Epidermal melanocyte (primary cell): Measurements from ENCODE around the gene LTB4R.

Experiments
- DNase-seq: peaks from one replicate; pipeline ENCODE4 v3.0.0; 2011; ENCODE audit warnings: low spot score; ENCODE audit not compliant: insufficient read length

LTB4R gene

DNA sequence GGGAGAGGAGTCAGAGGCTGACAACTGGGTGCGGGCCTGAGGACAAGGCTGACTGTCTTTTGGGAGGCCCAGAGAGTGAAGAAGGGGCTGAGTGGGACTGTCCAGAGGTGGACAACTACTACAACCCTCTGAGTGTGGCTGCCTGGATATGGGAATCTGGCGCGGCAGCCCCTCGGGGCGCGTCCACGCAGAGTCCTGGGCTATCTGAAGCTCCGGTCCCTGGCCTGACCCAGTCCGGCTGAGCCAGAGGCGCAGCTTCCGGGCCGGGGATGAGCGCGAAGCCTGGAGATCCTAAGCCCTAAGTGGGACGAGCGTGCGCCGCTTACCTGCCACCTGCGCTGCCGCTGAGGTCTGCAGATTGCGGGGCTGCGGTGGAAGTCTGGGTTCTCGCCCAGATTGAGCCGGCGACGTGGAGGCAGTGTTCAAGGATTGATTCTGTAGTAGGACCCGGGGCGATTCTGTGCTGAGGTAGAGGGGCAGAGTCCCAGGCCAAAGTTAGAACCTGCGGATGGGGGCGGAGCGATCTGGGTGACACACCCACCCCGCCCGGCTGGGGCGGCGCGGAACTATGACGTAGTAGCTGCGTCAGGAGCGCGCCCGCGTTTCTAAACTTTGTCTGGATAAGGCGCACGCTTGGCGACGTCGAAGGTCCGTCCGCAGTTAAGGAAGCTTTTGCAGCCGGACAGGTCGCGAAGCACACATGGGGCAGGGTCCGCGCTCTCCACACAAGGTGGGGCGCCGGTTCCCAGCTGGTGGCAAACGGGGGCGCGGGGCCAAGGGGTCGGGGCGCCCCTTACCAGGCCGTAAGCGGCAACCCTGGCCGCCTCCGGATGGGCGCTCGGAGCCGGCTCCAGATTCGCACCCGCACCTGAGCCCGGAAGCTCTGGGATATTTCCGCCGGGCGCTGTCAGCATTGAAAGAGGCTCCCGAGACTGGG lies 11.8 kb upstream of the LTB4R start, which contains the start of the genes DHRS1 and NOP9:
DHRS1 (minus strand) TSS at position 526 of the 937 bp plus-strand sequence. CDS start 674 bp downstream, outside the sequence.
NOP9 (plus strand) TSS at position 596 of the 937 bp plus-strand sequence; CDS start at position 701, 105 bp downstream.
- DNase-seq = peak; percentile 88

DNA sequence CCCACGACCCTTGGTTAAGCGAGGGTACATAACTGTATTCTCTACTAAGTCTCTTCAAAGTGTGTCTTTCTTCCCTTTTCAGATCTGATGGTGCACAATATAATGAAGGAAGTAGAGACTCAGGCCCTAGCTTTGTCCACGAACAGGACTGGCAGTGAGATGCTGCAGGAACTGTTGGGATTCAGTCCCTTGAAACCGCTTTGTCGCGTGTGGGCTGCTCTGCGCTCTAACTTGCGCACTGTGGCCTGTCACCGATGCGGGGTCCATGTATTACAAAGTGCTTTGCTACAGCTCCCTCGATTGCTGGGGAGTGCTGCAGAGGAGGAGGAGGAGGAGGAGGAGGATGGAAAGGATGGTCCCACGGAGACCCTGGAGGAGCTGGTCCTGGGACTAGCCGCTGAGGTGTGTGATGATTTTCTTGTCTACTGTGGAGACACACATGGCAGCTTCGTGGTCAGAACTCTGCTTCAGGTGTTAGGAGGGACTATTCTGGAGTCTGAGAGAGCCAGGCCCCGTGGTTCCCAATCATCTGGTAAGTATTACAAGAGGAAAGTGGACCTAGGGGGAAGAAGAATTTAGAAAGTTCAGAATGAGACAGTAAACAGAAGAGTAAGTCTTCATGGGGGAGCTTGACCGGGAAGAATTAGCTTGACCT lies 10.8 kb upstream of the LTB4R start:
- no peak for DNase-seq

DNA sequence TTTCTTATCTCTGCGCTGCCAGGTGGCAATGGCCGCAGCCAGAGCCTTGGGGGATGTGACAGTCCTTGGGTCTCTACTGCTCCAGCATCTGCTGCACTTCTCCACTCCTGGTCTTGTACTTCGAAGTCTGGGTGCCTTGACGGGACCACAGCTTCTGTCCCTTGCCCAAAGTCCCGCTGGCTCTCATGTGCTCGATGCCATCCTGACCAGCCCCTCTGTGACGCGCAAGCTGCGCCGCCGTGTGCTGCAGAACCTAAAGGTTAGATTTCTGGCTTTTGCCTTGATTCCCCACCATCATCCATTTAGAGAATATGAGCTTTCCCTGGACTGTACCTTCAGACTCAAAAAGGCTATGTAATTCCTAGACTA lies 7.3 kb upstream of the LTB4R start:
- no peak for DNase-seq

DNA sequence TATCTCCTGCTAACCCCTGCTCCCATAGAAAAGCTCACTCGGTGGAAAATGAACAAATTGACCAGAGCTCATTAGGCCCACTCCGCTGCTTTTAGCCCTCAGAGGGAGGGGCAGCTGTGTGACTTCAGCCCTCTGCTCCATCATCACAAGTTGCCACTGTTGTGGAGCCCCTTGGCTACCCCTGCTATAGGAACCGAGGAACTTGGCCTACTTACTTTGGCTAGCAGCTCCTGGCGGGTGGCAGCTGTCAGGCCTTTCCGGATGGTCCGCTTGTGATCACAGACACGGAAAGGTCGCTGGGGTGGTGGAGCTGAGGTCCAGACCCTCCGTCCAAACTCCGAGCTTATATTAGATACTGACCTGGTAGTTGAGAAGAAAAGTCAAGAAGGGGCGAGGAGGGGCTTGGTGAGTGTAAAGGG lies 4.1 kb upstream of the LTB4R start:
- DNase-seq = no peak

DNA sequence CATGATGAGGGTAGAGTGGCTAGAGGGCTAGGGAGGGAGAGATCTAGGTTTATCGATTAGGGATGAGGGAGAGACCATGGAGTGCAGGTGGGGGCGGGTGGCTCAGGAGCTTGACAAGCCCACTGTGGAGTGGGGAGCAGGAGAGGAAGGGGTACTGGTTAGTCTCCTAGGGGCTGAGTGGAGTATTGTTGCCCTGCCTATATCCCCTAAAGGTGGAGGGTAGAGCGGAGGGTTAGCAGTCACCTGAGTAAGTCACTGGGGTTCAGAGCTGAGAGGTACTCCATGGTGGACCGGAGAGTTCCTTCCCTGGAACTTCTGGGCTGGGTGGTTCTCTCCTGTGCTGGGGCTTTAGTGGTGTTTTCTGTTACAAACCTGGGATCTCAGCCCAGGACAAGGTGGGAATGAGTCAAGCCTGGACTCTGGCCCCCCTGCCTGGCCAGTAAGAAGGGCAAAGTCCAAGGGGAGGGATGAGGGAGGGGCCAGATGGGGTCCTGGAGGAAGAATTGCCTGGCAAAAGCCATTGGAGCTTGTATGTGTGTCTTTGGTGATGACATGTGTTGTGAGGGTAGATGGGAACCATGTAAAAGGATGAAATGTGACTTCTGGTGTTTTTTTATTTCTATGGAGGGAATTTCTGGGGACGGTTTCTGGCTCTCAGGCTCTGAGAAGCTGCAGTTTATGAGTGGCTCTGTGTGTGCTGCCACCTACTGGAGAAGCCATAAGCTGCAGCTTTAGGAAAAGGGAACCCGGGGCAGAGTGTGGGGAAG lies 3.5 kb upstream of the LTB4R start, which contains the start of gene CIDEB:
CIDEB (minus strand) TSS at position 403 of the 767 bp plus-strand sequence; CDS start at position 284, 119 bp downstream.
- DNase-seq = peak; percentile 85

DNA sequence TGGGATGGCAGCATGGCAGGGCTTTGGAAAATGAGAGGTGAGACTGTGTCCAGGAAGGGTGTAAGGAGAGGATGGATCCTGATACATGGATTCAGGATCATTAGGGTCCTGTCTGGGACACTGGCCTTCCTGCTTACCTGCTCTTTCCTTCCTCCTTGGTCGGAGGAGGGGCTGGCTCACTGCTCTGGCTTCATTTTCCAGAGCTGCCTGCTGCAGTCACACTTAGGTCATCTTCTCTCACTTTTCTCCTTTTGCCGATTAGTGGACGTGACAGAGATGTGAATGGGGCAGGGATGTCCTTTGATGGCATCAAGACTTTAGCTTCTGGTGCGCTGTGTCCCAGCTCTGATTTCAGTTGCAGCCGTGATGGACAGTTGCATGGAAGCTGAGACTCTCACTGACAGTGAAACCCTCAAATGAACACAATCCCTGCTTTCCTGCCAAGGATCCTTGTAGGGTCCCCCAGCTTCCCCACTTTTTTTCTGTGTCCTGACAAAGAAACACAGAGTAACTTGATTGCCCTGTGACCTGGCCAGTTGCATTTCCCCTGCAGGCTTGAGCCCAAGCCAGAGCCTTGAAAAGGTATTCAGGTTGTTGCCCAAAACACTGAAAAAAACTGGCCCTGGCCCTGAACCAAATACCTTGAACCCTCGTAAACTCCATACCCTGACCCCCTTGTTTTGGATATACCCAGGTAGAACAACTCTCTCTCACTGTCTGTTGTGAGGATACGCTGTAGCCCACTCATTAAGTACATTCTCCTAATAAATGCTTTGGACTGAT lies 2.8 kb upstream of the LTB4R start:
- DNase-seq = no peak

DNA sequence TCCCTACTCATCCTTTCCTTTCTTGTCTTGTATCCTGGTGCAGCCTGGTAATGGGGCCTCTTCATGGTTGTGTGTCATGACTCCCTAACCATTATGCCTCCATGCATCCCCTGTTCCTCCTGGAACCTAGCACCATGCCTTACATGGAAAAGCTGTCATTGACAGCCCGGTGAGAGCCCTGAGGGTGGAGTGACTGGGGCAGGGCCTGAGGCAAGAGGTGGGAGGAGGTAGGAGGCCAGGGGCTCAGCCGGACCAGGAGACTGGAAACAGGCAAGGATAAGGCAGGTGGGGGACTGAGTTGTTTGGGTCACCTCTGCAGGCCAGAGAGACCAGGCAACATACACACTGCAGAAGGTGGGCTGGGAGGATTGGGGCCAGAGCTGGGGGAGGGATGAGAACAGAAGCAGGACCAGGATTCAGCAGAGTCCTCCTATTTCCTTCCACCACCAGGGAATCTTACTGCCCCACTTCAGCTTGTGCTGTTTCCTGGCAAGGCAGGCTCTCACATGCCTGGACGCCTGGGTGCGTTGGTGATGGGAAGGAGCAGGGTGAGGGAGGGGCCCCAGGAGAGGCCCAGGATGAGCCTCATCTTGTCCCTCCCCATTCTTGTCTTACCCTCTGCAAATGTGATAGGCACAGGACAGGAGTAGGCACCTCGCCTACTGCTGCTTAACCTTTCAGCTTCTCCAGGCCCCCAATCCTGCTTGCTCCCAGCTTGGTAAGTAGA lies 1.6 kb upstream of the LTB4R start, which contains the start of gene LTB4R2:
LTB4R2 (plus strand) TSS at position 603 of the 727 bp plus-strand sequence. CDS start 525 bp downstream, outside the sequence.
- no peak for DNase-seq

DNA sequence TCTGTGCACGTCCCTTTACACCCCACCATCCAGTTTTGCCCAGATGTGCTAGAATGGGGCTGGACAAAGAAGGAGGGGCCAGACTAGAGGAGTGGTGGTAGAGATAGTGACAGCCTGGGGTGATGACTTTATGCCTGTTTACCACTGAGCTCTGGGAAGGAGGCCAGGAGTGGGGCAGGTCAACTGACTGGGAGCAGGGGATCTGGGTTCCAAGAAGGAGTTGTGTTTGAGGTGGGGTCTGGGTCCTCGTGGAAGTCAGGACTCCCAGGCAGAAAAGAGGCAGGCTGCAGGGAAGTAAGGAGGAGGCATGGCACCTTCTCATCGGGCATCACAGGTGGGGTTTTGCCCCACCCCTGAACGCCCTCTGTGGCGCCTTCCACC lies 1.0 kb upstream of the LTB4R start:
- no peak for DNase-seq

DNA sequence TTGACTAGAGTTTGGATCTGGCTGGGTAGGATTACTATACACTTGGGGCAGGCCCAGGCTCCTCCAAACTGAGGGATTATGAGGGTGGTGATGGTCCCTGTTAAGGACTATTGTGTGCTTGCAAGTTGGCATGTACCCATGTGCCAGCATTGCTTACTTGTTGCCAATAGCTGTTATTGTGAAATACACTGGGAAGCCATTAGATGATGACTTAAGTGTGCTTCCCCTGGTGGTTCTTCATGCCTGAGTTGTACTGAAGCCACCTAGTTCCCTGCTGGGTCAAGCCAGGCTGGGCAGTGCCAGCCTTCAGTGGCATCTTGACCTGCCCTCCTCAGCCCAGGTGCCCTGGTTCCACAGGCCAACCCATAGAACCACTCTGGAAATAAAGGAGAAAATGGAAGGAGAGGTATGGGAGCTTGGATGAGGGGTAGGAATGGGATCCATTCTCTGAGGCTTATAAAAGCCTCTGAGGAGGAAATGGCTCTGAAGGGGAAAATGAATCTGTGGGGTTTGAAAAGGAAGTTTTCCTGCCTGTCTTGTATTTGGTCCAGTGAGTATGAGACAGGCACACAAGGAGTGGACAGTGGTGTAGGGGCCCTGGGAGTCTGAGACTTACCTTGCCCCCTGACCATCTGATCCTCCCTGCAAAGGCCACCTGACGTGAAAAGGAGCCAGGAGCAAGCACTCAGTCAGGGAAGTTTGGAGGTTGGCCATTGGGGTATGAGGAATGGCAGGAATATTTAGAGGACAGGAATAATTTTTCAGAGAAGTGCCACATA lies 724 bp downstream of the LTB4R start:
- DNase-seq = no peak

DNA sequence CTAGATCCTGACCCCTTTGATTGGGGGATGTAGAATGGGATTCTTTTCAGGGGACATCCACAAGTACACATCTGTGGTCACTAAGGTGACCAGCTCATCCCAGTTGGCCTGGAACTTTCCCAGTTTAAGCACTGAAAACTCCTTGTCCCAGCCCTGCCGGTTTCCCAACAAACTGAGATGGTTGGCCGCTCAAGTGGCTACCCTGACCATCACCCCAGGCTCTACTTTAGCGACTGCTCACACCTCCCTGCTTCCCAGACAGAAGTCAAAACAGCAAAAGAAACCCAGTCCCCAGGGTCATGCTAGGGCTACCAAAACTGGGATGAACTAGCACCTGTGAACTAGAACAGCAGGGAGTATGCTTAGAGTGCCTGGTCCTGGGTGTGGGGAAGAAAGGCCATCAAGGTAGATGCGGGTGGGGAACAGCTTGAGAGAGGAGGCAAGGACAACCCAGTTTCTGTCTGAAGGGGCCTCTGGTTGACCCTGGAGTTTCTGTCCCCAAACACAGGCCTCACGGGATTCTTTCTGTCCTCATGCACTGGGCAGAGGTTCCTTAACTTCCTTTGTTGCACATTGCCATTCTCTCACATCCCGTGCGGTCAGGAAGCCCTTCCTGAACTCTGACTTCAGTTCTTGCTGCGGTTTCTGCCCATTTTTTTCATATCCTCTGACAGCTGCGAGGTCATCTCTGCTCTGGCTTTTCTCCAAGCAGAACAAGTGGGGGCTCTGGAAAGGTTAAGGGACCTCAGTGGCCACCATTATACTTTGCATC lies 1.6 kb downstream of the LTB4R start:
- DNase-seq = no peak

DNA sequence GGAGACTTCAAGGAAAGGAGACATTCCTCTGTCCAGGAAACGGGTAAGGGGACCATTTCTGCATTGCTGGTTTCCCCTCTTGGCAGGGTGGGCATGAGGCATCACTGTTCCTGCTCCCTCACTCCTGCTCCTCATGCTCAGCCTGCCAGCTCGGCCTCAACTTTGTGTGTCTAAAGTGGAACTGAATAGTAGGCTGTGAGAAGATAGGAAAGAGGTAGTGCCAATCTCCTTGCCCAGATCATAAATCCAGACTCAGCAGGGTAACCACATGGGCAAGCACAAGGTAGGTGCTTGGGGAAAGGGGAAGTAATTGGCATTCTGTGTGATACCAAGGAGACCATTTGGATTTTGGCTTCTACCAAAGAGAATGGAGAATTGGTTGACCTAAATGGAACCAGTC lies 2.6 kb downstream of the LTB4R start:
- no peak for DNase-seq

DNA sequence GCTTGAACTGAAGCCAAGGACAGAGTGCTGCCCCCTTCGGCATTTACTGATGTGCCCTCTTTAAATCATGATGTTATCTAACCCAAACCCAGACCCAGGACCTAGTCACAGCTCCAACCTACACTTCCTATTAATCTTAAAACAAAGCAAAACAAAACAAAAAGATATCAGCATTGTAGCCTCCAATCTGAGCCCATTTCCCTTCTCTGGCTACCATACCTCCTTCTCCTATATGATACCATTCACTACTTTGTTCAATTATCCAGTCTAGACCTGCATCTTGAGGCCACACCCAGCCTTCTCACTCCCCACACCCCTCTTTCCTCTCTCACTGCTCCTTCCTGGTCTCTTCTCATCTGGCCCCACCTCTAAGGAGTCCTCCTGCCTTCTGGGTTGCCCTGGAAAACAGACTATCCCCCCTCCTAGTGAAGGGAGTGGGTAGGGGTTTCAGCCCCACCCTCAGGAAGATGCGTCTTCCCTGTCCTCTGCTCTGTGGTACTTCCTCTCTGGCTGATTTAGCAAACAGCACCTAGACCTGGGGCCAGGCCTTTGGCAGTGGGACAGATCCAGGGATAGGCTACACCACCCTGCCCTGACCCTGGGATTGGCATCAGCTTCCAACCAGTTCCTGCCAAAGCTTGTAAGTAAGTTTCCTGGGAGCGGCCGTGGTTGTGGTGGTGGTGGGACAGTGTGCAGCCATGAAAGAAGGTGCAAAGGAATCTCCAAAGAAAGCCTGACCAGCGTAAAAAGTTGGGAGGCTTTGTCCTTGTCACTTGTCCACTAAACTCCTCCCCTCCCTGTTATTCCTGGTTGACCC lies 3.3 kb downstream of the LTB4R start:
- DNase-seq = no peak

DNA sequence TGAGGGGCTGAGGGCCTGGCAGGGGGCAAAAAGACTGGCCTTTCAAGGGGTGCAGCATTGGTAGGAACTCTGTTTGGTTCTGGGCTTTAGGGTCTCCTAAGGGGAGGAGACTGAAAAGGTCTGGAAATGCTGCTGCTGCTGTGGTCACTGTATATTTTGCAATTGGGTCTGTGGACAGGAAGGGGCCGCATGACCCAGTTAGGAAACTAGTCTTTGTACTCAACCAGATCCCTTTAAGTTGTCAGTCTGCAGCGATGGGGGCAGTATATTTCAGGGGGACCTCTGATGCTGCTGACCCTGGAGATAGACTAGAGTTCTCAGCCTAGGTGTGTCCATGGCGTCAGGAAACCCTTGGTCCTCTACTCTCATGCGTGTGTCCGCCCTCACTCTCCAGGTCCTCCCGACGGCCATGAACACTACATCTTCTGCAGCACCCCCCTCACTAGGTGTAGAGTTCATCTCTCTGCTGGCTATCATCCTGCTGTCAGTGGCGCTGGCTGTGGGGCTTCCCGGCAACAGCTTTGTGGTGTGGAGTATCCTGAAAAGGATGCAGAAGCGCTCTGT lies 4.0 kb downstream of the LTB4R start:
- DNase-seq = no peak

DNA sequence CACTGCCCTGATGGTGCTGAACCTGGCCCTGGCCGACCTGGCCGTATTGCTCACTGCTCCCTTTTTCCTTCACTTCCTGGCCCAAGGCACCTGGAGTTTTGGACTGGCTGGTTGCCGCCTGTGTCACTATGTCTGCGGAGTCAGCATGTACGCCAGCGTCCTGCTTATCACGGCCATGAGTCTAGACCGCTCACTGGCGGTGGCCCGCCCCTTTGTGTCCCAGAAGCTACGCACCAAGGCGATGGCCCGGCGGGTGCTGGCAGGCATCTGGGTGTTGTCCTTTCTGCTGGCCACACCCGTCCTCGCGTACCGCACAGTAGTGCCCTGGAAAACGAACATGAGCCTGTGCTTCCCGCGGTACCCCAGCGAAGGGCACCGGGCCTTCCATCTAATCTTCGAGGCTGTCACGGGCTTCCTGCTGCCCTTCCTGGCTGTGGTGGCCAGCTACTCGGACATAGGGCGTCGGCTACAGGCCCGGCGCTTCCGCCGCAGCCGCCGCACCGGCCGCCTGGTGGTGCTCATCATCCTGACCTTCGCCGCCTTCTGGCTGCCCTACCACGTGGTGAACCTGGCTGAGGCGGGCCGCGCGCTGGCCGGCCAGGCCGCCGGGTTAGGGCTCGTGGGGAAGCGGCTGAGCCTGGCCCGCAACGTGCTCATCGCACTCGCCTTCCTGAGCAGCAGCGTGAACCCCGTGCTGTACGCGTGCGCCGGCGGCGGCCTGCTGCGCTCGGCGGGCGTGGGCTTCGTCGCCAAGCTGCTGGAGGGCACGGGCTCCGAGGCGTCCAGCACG lies 4.7 kb downstream of the LTB4R start:
- DNase-seq = no peak

DNA sequence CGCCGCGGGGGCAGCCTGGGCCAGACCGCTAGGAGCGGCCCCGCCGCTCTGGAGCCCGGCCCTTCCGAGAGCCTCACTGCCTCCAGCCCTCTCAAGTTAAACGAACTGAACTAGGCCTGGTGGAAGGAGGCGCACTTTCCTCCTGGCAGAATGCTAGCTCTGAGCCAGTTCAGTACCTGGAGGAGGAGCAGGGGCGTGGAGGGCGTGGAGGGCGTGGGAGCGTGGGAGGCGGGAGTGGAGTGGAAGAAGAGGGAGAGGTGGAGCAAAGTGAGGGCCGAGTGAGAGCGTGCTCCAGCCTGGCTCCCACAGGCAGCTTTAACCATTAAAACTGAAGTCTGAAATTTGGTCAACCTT lies 5.3 kb downstream of the LTB4R start:
- no peak for DNase-seq

DNA sequence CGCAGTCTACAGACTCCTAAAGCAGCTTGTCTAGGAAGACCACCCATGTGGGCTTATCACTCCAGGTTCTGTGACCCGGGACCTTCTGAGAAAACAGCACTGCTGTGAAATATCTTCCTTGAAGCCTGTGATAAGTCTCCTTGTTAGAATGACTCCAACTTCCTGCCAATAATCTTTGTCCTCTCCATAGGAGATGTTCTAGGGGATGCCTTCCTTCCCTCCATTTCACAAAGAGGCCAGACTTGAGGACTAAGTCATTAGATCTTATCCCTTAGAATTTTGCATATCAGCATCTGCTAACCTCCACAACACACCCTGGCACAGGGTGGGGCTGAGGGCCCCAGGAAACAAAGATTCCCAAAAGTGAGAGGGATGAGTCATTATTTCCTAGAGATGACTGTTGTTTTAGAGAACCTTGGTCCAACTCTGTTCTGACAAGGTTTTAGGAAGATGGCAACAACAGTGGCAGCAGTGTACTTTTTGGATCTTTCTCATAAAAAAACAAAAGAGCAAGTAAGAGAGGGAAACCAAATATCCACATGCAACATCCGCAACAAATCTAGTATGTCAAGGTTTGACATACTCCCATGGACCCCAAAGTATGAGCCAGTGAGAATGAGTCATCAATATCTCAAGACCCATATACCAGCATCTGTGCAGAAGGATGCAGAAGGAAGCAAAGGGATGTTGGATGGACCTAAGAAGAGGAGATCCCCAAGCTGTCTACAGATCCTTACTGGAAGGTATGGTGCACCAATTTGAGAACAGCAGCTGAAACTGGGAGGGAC lies 6.0 kb downstream of the LTB4R start:
- no peak for DNase-seq
